Activated CD4-positive, alpha-beta memory T cell treated with anti-CD3 and anti-CD28 coated beads, Interleukin-2, amount 10 ng/mL, durations not matched to agents 7 days and 5 days (primary cell): ENCODE data around the gene TMEM140. TPM values are rescaled to one million over a fixed set of nuclear protein-coding genes. Genes with fewer than 3 reads are reported as not detected.

ENCODE experiments used
- CTCF ChIA-PET: fragments of 350-600 bp; sonication (Branson Sonifier 250); formaldehyde crosslinking; loops from one replicate; lab custom pipeline; 2021; ENCODE audit warnings: antibody characterized with exemption, inconsistent platforms; lab: Charles Lee
- POLR2A ChIA-PET: fragments of 350-600 bp; sonication (Branson Sonifier 250); formaldehyde crosslinking; loops from one replicate; lab custom pipeline; 2021; ENCODE audit warnings: antibody characterized with exemption; lab: Charles Lee
- DNase-seq: peaks from one replicate; pipeline ENCODE4 v3.0.0-alpha.2; 2020
- H3K27ac Mint-ChIP-seq: one replicate; pipeline ENCODE4 v1.8.0; 2021; ENCODE audit warnings: mild to moderate bottlenecking, mixed read lengths
- H3K27me3 Mint-ChIP-seq: one replicate; pipeline ENCODE4 v1.8.0; 2021; ENCODE audit warnings: mixed read lengths
- H3K36me3 Mint-ChIP-seq: one replicate; pipeline ENCODE4 v1.8.0; 2021; ENCODE audit warnings: low read depth, mixed read lengths
- H3K4me1 Mint-ChIP-seq: one replicate; pipeline ENCODE4 v1.8.0; 2021; ENCODE audit warnings: mixed read lengths
- H3K4me3 Mint-ChIP-seq: one replicate; pipeline ENCODE4 v1.8.0; 2021; ENCODE audit warnings: mild to moderate bottlenecking, mixed read lengths
- H3K9me3 Mint-ChIP-seq: one replicate; pipeline ENCODE4 v1.8.0; 2021; ENCODE audit warnings: mixed read lengths
- total RNA-seq, 2 experiments: library from RNA; stranded (reverse); gene quantifications; one replicate each; pipeline ENCODE4 v1.2.3, GENCODE V29; 2021

TMEM140 gene
- total RNA-seq, 2 experiments from 2014 or later: 36.5 to 37.1 TPM

GRCh38 chr7:135159359-135160085 is 11.7 kb downstream of the TMEM140 start:
- no peaks in the 10 kb centered on the region for H3K27me3 Mint-ChIP-seq
- ChIA-PET POLR2A (interaction anchor here (7.1 kb wide), 2 partner anchors 10 kb away, joined by 53 to 90 read pairs; partner anchors contain the start of genes CYREN and TMEM140), CTCF (interaction anchor here (1.0 to 2.8 kb wide), 4 partner anchors 8 to 175 kb away, joined by 3 to 31 read pairs (median 6); partner anchors contain the start of genes CYREN and TMEM140)
- peaks cover 59% of the 10 kb centered on the region for H3K4me1 Mint-ChIP-seq
- no peak overlapping the region for H3K4me3 Mint-ChIP-seq
- H3K9me3 Mint-ChIP-seq: peaks cover 42% of the 10 kb centered on the region
- peaks cover 94% of the 10 kb centered on the region for H3K36me3 Mint-ChIP-seq
- no peak for DNase-seq
- peak overlapping the region; percentile 83 for H3K27ac Mint-ChIP-seq

- ChIA-PET CTCF (interaction anchor here (1.0 to 2.8 kb wide), 4 partner anchors 8 to 176 kb away, joined by 3 to 31 read pairs (median 6); partner anchors contain the start of genes CYREN and TMEM140), POLR2A (interaction anchor here (7.1 kb wide), 2 partner anchors 10 to 11 kb away, joined by 53 to 90 read pairs; partner anchors contain the start of genes CYREN and TMEM140)
- H3K36me3 Mint-ChIP-seq: peaks cover 94% of the 10 kb centered on the region
- peaks cover 54% of the 10 kb centered on the region for H3K4me1 Mint-ChIP-seq
- peaks cover 34% of the 10 kb centered on the region for H3K9me3 Mint-ChIP-seq
- H3K27me3 Mint-ChIP-seq: no peaks in the 10 kb centered on the region
- peak; percentile 18 for DNase-seq
- H3K4me3 Mint-ChIP-seq: peak overlapping the region; percentile 33
- peak overlapping the region; percentile 83 for H3K27ac Mint-ChIP-seq
These were observed 12.4 kb downstream of the TMEM140 start for GRCh38 chr7:135160098-135160857.

GRCh38 chr7:135160858-135161653 is 13.2 kb downstream of the TMEM140 start:
- Mint-ChIP-seq H3K4me3 (no peak overlapping the region), H3K36me3 (peaks cover 94% of the 10 kb centered on the region), H3K4me1 (peaks cover 57% of the 10 kb centered on the region), H3K27me3 (no peaks in the 10 kb centered on the region), H3K9me3 (peaks cover 27% of the 10 kb centered on the region), H3K27ac (peak overlapping the region; percentile 83)
- ChIA-PET POLR2A (interaction anchor here (7.1 kb wide), 2 partner anchors 9 to 12 kb away, joined by 53 to 90 read pairs; partner anchors contain the start of genes CYREN and TMEM140), CTCF (interaction anchor here (1.0 to 2.8 kb wide), 5 partner anchors 9 to 176 kb away, joined by 3 to 31 read pairs (median 6); partner anchors contain the start of genes AGBL3, CYREN and TMEM140)
- no peak for DNase-seq

GRCh38 chr7:135161669-135162068 is 13.8 kb downstream of the TMEM140 start:
- Mint-ChIP-seq H3K9me3 (peaks cover 20% of the 10 kb centered on the region), H3K27ac (peak overlapping the region; percentile 83), H3K4me1 (peaks cover 58% of the 10 kb centered on the region), H3K36me3 (peaks cover 94% of the 10 kb centered on the region), H3K27me3 (no peaks in the 10 kb centered on the region), H3K4me3 (no peak overlapping the region)
- ChIA-PET CTCF (interaction anchor here (1.2 to 2.8 kb wide), 2 partner anchors 8 to 175 kb away, joined by 6 to 31 read pairs; partner anchors contain the start of genes AGBL3 and CYREN), POLR2A (interaction anchor here (7.1 kb wide), 2 partner anchors 8 to 12 kb away, joined by 53 to 90 read pairs; partner anchors contain the start of genes CYREN and TMEM140)
- DNase-seq: no peak

- Mint-ChIP-seq H3K27me3 (no peaks in the 10 kb centered on the region), H3K4me3 (no peak overlapping the region), H3K4me1 (peaks cover 60% of the 10 kb centered on the region), H3K27ac (no peak overlapping the region), H3K36me3 (peaks cover 94% of the 10 kb centered on the region), H3K9me3 (peaks cover 15% of the 10 kb centered on the region)
- CTCF ChIA-PET: no interaction called here
- no peak for DNase-seq
- POLR2A ChIA-PET: interaction anchor here (7.1 kb wide), 2 partner anchors 7 to 13 kb away, joined by 53 to 90 read pairs; partner anchors contain the start of genes CYREN and TMEM140
These were observed 14.6 kb downstream of the TMEM140 start for GRCh38 chr7:135162382-135163001.

- no peak for DNase-seq
- no peaks in the 10 kb centered on the region for H3K27me3 Mint-ChIP-seq
- ChIA-PET CTCF (interaction anchor here (0.6 kb wide), 1 partner anchor 17 kb away, joined by 3 read pairs; the partner anchor contains the start of gene TMEM140), POLR2A (interaction anchor here (0.9 to 9.1 kb wide), 2 partner anchors 10 to 15 kb away, joined by 3 to 181 read pairs; partner anchors contain the start of gene TMEM140)
- H3K9me3 Mint-ChIP-seq: peaks cover 11% of the 10 kb centered on the region
- H3K36me3 Mint-ChIP-seq: peaks cover 93% of the 10 kb centered on the region
- peaks cover 67% of the 10 kb centered on the region for H3K4me1 Mint-ChIP-seq
- H3K27ac Mint-ChIP-seq: no peak overlapping the region
- no peak overlapping the region for H3K4me3 Mint-ChIP-seq
These were observed 16.6 kb downstream of the TMEM140 start for GRCh38 chr7:135164357-135165061.

- Mint-ChIP-seq H3K27ac (no peak overlapping the region), H3K4me3 (no peak overlapping the region), H3K27me3 (no peaks in the 10 kb centered on the region), H3K36me3 (peaks cover 83% of the 10 kb centered on the region), H3K4me1 (peaks cover 60% of the 10 kb centered on the region), H3K9me3 (peaks cover 11% of the 10 kb centered on the region)
- ChIA-PET POLR2A (interaction anchor here (0.6 to 9.1 kb wide), 3 partner anchors 8 to 32 kb away, joined by 3 to 181 read pairs (median 4); partner anchors contain the start of gene TMEM140), CTCF (no interaction called here)
- DNase-seq: no peak
These were observed 18.0 kb downstream of the TMEM140 start for GRCh38 chr7:135165862-135166261.

- ChIA-PET POLR2A (interaction anchor here (0.6 to 9.1 kb wide), 3 partner anchors 9 to 32 kb away, joined by 3 to 181 read pairs (median 4); partner anchors contain the start of gene TMEM140), CTCF (interaction anchor here (0.6 kb wide), 1 partner anchor 22 kb away, joined by 3 read pairs; no protein-coding TSS in a partner anchor)
- Mint-ChIP-seq H3K36me3 (peaks cover 77% of the 10 kb centered on the region), H3K4me1 (peaks cover 56% of the 10 kb centered on the region), H3K27me3 (no peaks in the 10 kb centered on the region), H3K9me3 (peaks cover 11% of the 10 kb centered on the region), H3K27ac (peak overlapping the region; percentile 19), H3K4me3 (no peak overlapping the region)
- DNase-seq: no peak
These were observed 18.6 kb downstream of the TMEM140 start for GRCh38 chr7:135166338-135166990.

- no peaks in the 10 kb centered on the region for H3K27me3 Mint-ChIP-seq
- H3K36me3 Mint-ChIP-seq: peaks cover 67% of the 10 kb centered on the region
- ChIA-PET POLR2A (interaction anchor here (4.6 to 9.1 kb wide), 2 partner anchors 8 to 18 kb away, joined by 53 to 181 read pairs; partner anchors contain the start of gene TMEM140), CTCF (interaction anchor here (0.6 to 5.0 kb wide), 3 partner anchors 19 to 181 kb away, joined by 3 to 88 read pairs (median 58); partner anchors contain the start of genes AGBL3 and TMEM140)
- DNase-seq: no peak
- H3K4me1 Mint-ChIP-seq: peaks cover 58% of the 10 kb centered on the region
- no peak overlapping the region for H3K4me3 Mint-ChIP-seq
- peak overlapping the region; percentile 55 for H3K27ac Mint-ChIP-seq
- H3K9me3 Mint-ChIP-seq: peaks cover 5% of the 10 kb centered on the region
These were observed 19.6 kb downstream of the TMEM140 start for GRCh38 chr7:135167365-135167917.

- H3K27me3 Mint-ChIP-seq: no peaks in the 10 kb centered on the region
- CTCF ChIA-PET: interaction anchor here (1.1 to 5.0 kb wide), 6 partner anchors 7 to 522 kb away, joined by 3 to 88 read pairs (median 28); partner anchors contain the start of genes AGBL3, BPGM, TMEM140 and WDR91
- H3K36me3 Mint-ChIP-seq: peaks cover 62% of the 10 kb centered on the region
These were observed 20.1 kb downstream of the TMEM140 start for GRCh38 chr7:135168001-135168400.

More at GRCh38 chr7:135168001-135168400, 20.1 kb downstream of the TMEM140 start:
- Mint-ChIP-seq H3K4me3 (peak overlapping the region; percentile 32), H3K4me1 (peaks cover 56% of the 10 kb centered on the region), H3K9me3 (peaks cover under 1% of the 10 kb centered on the region), H3K27ac (peak overlapping the region; percentile 93)
- DNase-seq: peak; percentile 26
- POLR2A ChIA-PET: interaction anchor here (3.5 to 9.1 kb wide), 3 partner anchors 9 to 43 kb away, joined by 26 to 181 read pairs (median 53); partner anchors contain the start of genes TMEM140 and WDR91
